PC-3 (cell line): ENCODE measurements around the gene PIAS4.

Source experiments
- CTCF ChIP-seq: fragments of 300-600 bp; sonication (generic); conservative IDR thresholded peaks from 2 replicates; pipeline ENCODE4 v1.5.1; 2017; ENCODE audit warnings: antibody characterized with exemption, low read depth, mild to moderate bottlenecking, low read length
- EZH2 ChIP-seq: fragments of 300-600 bp; sonication (generic); IDR thresholded peaks from one replicate; pipeline ENCODE4 v1.6.1; 2017; ENCODE audit warnings: antibody characterized with exemption, mild to moderate bottlenecking, low read length; ENCODE audit not compliant: unreplicated experiment
- EZH2phosphoT487 ChIP-seq: fragments of 300-600 bp; sonication (generic); IDR thresholded peaks from 2 replicates; pipeline ENCODE4 v1.6.1; 2018; ENCODE audit warnings: mild to moderate bottlenecking, antibody characterized with exemption, low read length, borderline replicate concordance

DNA sequence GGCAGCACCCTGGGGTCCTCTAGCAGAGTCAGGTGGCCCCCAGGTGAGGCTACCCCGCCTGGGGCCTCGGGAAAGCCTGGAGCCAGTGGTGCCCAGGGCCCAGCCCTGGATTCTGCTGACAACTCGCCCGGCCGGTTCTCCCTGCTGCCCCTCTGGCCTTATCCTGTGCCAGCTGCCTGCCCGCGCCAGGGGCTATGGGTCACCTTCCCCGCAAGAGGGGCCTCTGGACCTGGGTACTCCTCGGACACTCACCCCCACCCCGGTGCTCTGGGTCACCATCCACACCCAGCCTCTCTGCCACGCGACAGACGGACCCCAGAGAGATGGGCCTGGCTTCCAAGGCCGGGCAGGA lies 35.2 kb downstream of the PIAS4 start:
- no peak for TF ChIP-seq CTCF
- no peak for TF ChIP-seq EZH2
- no peak for TF ChIP-seq EZH2phosphoT487
